ENCODE data around the gene PTPRD. TPM values are rescaled to one million over a fixed set of nuclear protein-coding genes. Genes with fewer than 3 reads are reported as not detected.
A peak's percentile ranks its signal among the peaks of the same experiment; 100 is the strongest.

Gene PTPRD
- total RNA-seq, 1 donor from 2014 or later: 136 TPM

- H3K4me3 Mint-ChIP-seq: no peak overlapping the region
- TF ChIP-seq CTCF (IDR thresholded peaks at IDR 0.05) (no peak), EZH2phosphoT487 (IDR thresholded peaks at IDR 0.05) (no peak), EZH2 (IDR thresholded peaks at IDR 0.05) (no peak)
- peak overlapping the region; percentile 68 for H3K27ac Mint-ChIP-seq
Measured at GRCh38 chr9:8680658-8681057, 1932.1 kb downstream of the PTPRD start.

GRCh38 chr9:8680157-8680556, 1932.6 kb downstream of the PTPRD start:
- Histone ChIP-seq H4K20me1 (ENCODE audit: low read depth) (peaks cover 41% of the 10 kb centered on the region), H3K9ac (no peak overlapping the region), H3K4me2 (peak overlapping the region; percentile 1), H3K4me3 (no peak overlapping the region), H3K9me3 (ENCODE audit: low read depth) (no peaks in the 10 kb centered on the region), H3K27ac (no peak overlapping the region), H3K79me2 (ENCODE audit: low read depth) (peaks cover 34% of the 10 kb centered on the region), H2AFZ (replicated peaks) (no peak overlapping the region), H3K4me1 (peaks cover 42% of the 10 kb centered on the region), H3F3A (ENCODE audit: low read depth) (no peaks in the 10 kb centered on the region), H3K36me3 (no peaks in the 10 kb centered on the region), H3K27me3 (no peaks in the 10 kb centered on the region)
- no peaks in the 10 kb centered on the region for H3K27me3 Mint-ChIP-seq (ENCODE audit: insufficient read depth, low read depth)
- DNase-seq (ENCODE audit: low spot score): no peak
- H3K4me1 Mint-ChIP-seq: peaks cover 66% of the 10 kb centered on the region
- no peaks in the 10 kb centered on the region for H3K9me3 Mint-ChIP-seq
- TF ChIP-seq EZH2phosphoT487 (IDR thresholded peaks at IDR 0.05) (no peak), CTCF (IDR thresholded peaks at IDR 0.05) (no peak), EZH2 (IDR thresholded peaks at IDR 0.05) (no peak)
- no peak overlapping the region for H3K27ac Mint-ChIP-seq
- no peaks in the 10 kb centered on the region for H3K36me3 Mint-ChIP-seq
- no peak overlapping the region for H3K4me3 Mint-ChIP-seq

More at GRCh38 chr9:8680658-8681057, 1932.1 kb downstream of the PTPRD start:
- Histone ChIP-seq H3K36me3 (no peaks in the 10 kb centered on the region), H3K9ac (no peak overlapping the region), H3K4me1 (peaks cover 46% of the 10 kb centered on the region), H2AFZ (replicated peaks) (no peak overlapping the region), H3K9me3 (ENCODE audit: low read depth) (no peaks in the 10 kb centered on the region), H3K79me2 (ENCODE audit: low read depth) (peaks cover 34% of the 10 kb centered on the region), H3K4me2 (no peak overlapping the region), H3K27ac (no peak overlapping the region), H4K20me1 (ENCODE audit: low read depth) (peaks cover 41% of the 10 kb centered on the region), H3F3A (ENCODE audit: low read depth) (no peaks in the 10 kb centered on the region), H3K4me3 (no peak overlapping the region), H3K27me3 (no peaks in the 10 kb centered on the region)
- DNase-seq (ENCODE audit: low spot score): no peak
- Mint-ChIP-seq H3K27me3 (ENCODE audit: insufficient read depth, low read depth) (no peaks in the 10 kb centered on the region), H3K4me1 (peaks cover 64% of the 10 kb centered on the region), H3K9me3 (no peaks in the 10 kb centered on the region), H3K36me3 (no peaks in the 10 kb centered on the region)

GRCh38 chr9:8679371-8679822, 1933.4 kb downstream of the PTPRD start:
- no peaks in the 10 kb centered on the region for H3K9me3 Mint-ChIP-seq
- no peaks in the 10 kb centered on the region for H3K36me3 Mint-ChIP-seq
- H3K4me1 Mint-ChIP-seq: peaks cover 67% of the 10 kb centered on the region
- H3K4me3 Mint-ChIP-seq: no peak overlapping the region
- Histone ChIP-seq H4K20me1 (ENCODE audit: low read depth) (peaks cover 41% of the 10 kb centered on the region), H3K9ac (no peak overlapping the region), H3K4me3 (no peak overlapping the region), H3K36me3 (no peaks in the 10 kb centered on the region), H3K79me2 (ENCODE audit: low read depth) (peaks cover 34% of the 10 kb centered on the region), H3F3A (ENCODE audit: low read depth) (no peaks in the 10 kb centered on the region), H3K4me2 (peak overlapping the region; percentile 1), H3K9me3 (ENCODE audit: low read depth) (no peaks in the 10 kb centered on the region), H3K27ac (no peak overlapping the region), H2AFZ (replicated peaks) (no peak overlapping the region), H3K4me1 (peaks cover 39% of the 10 kb centered on the region), H3K27me3 (no peaks in the 10 kb centered on the region)
- H3K27me3 Mint-ChIP-seq (ENCODE audit: insufficient read depth, low read depth): no peaks in the 10 kb centered on the region
- TF ChIP-seq EZH2phosphoT487 (IDR thresholded peaks at IDR 0.05) (no peak), CTCF (IDR thresholded peaks at IDR 0.05) (no peak), EZH2 (IDR thresholded peaks at IDR 0.05) (no peak)
- peak overlapping the region; percentile 76 for H3K27ac Mint-ChIP-seq
- peak; percentile 14 for DNase-seq (ENCODE audit: low spot score)

All from neural progenitor cell (in vitro differentiated cells).